Measurements from ENCODE around the gene KLRC3.

DNA sequence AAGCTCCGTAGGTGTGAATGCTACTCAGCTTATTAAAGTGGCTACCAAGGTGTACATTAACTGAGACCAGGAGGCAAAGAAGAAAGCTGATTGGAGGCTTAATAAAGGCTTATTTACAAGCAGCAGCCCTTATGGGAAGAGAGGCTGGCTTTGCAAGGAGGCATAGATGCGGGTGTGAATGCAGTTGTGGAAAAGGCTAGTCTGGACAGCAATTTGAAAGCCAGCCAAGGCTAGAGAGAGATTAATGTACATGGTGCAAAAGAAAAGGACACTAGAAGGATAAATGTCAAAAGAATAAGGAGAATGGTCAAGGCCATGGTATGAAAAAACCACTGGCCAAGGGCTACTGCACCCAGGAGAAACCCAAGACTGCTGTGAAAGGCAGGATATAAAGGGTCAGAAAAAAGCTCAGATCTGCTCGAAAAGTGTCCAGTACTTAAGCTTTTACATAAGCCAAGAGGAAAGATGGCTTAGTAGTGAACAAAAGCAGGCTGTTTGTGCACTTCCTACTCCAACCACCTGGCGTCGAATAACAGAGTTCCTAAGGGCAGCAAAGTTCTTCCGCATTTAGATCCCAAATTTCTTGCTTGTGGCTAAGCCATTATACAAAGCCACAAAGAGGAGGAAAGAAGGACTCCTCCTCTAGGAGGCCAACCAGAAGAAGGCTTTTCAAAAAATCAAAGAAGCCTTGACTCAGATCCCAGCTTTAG is 54.5 kb downstream of the KLRC3 start:
- TF ChIP-seq, protein P1, sequence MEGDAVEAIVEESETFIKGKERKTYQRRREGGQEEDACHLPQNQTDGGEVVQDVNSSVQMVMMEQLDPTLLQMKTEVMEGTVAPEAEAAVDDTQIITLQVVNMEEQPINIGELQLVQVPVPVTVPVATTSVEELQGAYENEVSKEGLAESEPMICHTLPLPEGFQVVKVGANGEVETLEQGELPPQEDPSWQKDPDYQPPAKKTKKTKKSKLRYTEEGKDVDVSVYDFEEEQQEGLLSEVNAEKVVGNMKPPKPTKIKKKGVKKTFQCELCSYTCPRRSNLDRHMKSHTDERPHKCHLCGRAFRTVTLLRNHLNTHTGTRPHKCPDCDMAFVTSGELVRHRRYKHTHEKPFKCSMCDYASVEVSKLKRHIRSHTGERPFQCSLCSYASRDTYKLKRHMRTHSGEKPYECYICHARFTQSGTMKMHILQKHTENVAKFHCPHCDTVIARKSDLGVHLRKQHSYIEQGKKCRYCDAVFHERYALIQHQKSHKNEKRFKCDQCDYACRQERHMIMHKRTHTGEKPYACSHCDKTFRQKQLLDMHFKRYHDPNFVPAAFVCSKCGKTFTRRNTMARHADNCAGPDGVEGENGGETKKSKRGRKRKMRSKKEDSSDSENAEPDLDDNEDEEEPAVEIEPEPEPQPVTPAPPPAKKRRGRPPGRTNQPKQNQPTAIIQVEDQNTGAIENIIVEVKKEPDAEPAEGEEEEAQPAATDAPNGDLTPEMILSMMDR (IDR thresholded peaks at IDR 0.05; ENCODE audit: low read length) = no peak
- no peak for TF ChIP-seq EZH2phosphoT487 (IDR thresholded peaks at IDR 0.05; ENCODE audit: low read length)
- no peak for TF ChIP-seq EZH2 (optimal IDR thresholded peaks at IDR 0.05; ENCODE audit: low read depth, low read length)
